Activated B cell treated with CpG ODN at 0.5 μM for 24 hours (primary cell): ENCODE results near the gene DHX58. TPM values are rescaled to one million over a fixed set of nuclear protein-coding genes. Genes with fewer than 3 reads are reported as not detected.

Experiments
- ATAC-seq: fragments of 200-7000 bp; cut with Tn5 transposase; one replicate; pipeline ENCODE4 v1.10.0; 2021; ENCODE audit warnings: low read depth, mild to moderate bottlenecking, moderate library complexity
- CTCF ChIA-PET: fragments of 350-600 bp; sonication (Branson Sonifier 250); formaldehyde crosslinking; loops from one replicate; lab custom pipeline; 2021; ENCODE audit warnings: antibody characterized with exemption; lab: Charles Lee
- POLR2A ChIA-PET: fragments of 350-600 bp; sonication (Branson Sonifier 250); formaldehyde crosslinking; loops from one replicate; lab custom pipeline; 2021; ENCODE audit warnings: antibody characterized with exemption; lab: Charles Lee
- DNase-seq: peaks from one replicate; pipeline ENCODE4 v3.0.0; 2022
- H3K27ac Mint-ChIP-seq: one replicate; pipeline ENCODE4 v1.8.0; 2020; ENCODE audit warnings: mixed read lengths
- H3K27me3 Mint-ChIP-seq: one replicate; pipeline ENCODE4 v1.8.0; 2021; ENCODE audit warnings: mixed read lengths
- H3K36me3 Mint-ChIP-seq: one replicate; pipeline ENCODE4 v1.8.0; 2021; ENCODE audit warnings: low read depth, mixed read lengths
- H3K4me1 Mint-ChIP-seq: one replicate; pipeline ENCODE4 v1.8.0; 2021; ENCODE audit warnings: mixed read lengths
- H3K4me3 Mint-ChIP-seq: one replicate; pipeline ENCODE4 v1.8.0; 2020; ENCODE audit warnings: mild to moderate bottlenecking, mixed read lengths
- H3K9me3 Mint-ChIP-seq: one replicate; pipeline ENCODE4 v1.8.0; 2020; ENCODE audit warnings: mixed read lengths
- intact Hi-C: fragments of 100-400 bp; cut with micrococcal nuclease; formaldehyde crosslinking; loops from one replicate; pipeline ENCODE4 v1.15.1; 2024
- total RNA-seq: library from RNA; stranded (reverse); gene quantifications from 2 replicates; pipeline ENCODE4 v1.2.3, GENCODE V29; 2022
- TF ChIP-seq, protein P1 (sequence below): fragments of 200-600 bp; IDR thresholded peaks from one replicate; pipeline ENCODE4 v1.8.0; 2022; ENCODE audit warnings: antibody characterized with exemption, mild to moderate bottlenecking

Gene DHX58
- total RNA-seq, 1 donor from 2014 or later, result 22.4 TPM

GRCh38 chr17:42052346-42052877 lies 60.1 kb downstream of the DHX58 start:
- DNase-seq (no peak), ATAC-seq (no peak)
- TF ChIP-seq, protein P1, sequence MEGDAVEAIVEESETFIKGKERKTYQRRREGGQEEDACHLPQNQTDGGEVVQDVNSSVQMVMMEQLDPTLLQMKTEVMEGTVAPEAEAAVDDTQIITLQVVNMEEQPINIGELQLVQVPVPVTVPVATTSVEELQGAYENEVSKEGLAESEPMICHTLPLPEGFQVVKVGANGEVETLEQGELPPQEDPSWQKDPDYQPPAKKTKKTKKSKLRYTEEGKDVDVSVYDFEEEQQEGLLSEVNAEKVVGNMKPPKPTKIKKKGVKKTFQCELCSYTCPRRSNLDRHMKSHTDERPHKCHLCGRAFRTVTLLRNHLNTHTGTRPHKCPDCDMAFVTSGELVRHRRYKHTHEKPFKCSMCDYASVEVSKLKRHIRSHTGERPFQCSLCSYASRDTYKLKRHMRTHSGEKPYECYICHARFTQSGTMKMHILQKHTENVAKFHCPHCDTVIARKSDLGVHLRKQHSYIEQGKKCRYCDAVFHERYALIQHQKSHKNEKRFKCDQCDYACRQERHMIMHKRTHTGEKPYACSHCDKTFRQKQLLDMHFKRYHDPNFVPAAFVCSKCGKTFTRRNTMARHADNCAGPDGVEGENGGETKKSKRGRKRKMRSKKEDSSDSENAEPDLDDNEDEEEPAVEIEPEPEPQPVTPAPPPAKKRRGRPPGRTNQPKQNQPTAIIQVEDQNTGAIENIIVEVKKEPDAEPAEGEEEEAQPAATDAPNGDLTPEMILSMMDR, result no peak
- Mint-ChIP-seq H3K4me3 (no peak overlapping the region), H3K27me3 (peaks cover 30% of the 10 kb centered on the region), H3K27ac (no peak overlapping the region), H3K9me3 (no peaks in the 10 kb centered on the region), H3K36me3 (no peaks in the 10 kb centered on the region), H3K4me1 (peaks cover 9% of the 10 kb centered on the region)
- ChIA-PET POLR2A (no interaction called here), CTCF (no interaction called here)
- intact Hi-C loops, result no loop called here

GRCh38 chr17:42051645-42052044 lies 60.9 kb downstream of the DHX58 start:
- Mint-ChIP-seq H3K9me3 (no peaks in the 10 kb centered on the region), H3K27ac (no peak overlapping the region), H3K4me1 (peaks cover 9% of the 10 kb centered on the region), H3K27me3 (peaks cover 30% of the 10 kb centered on the region), H3K4me3 (peak overlapping the region; percentile 15), H3K36me3 (no peaks in the 10 kb centered on the region)
- TF ChIP-seq, protein P1, result no peak
- DNase-seq (no peak), ATAC-seq (no peak)
- CTCF ChIA-PET, result interaction anchor here (0.6 to 1.3 kb wide), 2 partner anchors 26 to 27 kb away, joined by 3 to 4 read pairs; no protein-coding TSS in a partner anchor
- intact Hi-C loops, result loop anchor here (2.0 kb wide), 2 partner anchors 27 to 35 kb away; partner anchors contain the start of gene DNAJC7
- POLR2A ChIA-PET, result interaction anchor here (0.6 to 1.3 kb wide), 3 partner anchors 32 to 85 kb away, joined by 3 read pairs; partner anchors contain the start of genes CNP and NKIRAS2

Other genes starting within 250 kb of the DHX58 start
- 13.6 and 17.3 TPM in 2 replicates for gene KLHL11, start 247.3 kb downstream of the DHX58 start, total RNA-seq
- gene ACLY, start 193.8 kb downstream of the DHX58 start, total RNA-seq, result 133 and 143 TPM in 2 replicates
- gene ODAD4, start 182.1 kb downstream of the DHX58 start, total RNA-seq, result 0.56 and 1.1 TPM in 2 replicates
- gene CNP, start 145.9 kb downstream of the DHX58 start, total RNA-seq, result 47.2 and 48.0 TPM in 2 replicates
- 130 and 152 TPM in 2 replicates for gene DNAJC7, start 95.3 kb downstream of the DHX58 start, total RNA-seq
- 23.9 and 25.8 TPM in 2 replicates for gene NKIRAS2, start 92.6 kb downstream of the DHX58 start, total RNA-seq
- gene C17orf113, start 62.1 kb downstream of the DHX58 start, total RNA-seq, result 3.1 and 4.5 TPM in 2 replicates
- gene ZNF385C, start 14.2 kb downstream of the DHX58 start, total RNA-seq, result 16.7 and 17.0 TPM in 2 replicates
- gene KAT2A, start 8.7 kb upstream of the DHX58 start, total RNA-seq, result 33.4 and 40.1 TPM in 2 replicates
- not detected in 2 replicates for gene HSPB9, start 10.1 kb upstream of the DHX58 start, total RNA-seq
- 79.1 and 82.2 TPM in 2 replicates for gene RAB5C, start 42.3 kb upstream of the DHX58 start, total RNA-seq
- 0.59 and 0.80 TPM in 2 replicates for gene KCNH4, start 68.4 kb upstream of the DHX58 start, total RNA-seq
- not detected in 2 replicates for gene HCRT, start 72.7 kb upstream of the DHX58 start, total RNA-seq
- gene GHDC, start 81.8 kb upstream of the DHX58 start, total RNA-seq, result 26.5 and 29.1 TPM in 2 replicates
- 80.3 and 82.6 TPM in 2 replicates for gene STAT5B, start 163.7 kb upstream of the DHX58 start, total RNA-seq
- 136 and 140 TPM in 2 replicates for gene STAT5A, start 175.8 kb upstream of the DHX58 start, total RNA-seq